Fibroblast of upper back skin (primary cell): ENCODE data around the gene PHACTR3.

Experiments
- DNase-seq: peaks from one replicate; pipeline ENCODE4 v3.0.0-alpha.2; 2013

Gene PHACTR3

GRCh38 chr20:59705651-59706399 is 101.5 kb downstream of the PHACTR3 start:
- DNase-seq: no peak

GRCh38 chr20:59706400-59706693 is 102.0 kb downstream of the PHACTR3 start:
- no peak for DNase-seq

DNA sequence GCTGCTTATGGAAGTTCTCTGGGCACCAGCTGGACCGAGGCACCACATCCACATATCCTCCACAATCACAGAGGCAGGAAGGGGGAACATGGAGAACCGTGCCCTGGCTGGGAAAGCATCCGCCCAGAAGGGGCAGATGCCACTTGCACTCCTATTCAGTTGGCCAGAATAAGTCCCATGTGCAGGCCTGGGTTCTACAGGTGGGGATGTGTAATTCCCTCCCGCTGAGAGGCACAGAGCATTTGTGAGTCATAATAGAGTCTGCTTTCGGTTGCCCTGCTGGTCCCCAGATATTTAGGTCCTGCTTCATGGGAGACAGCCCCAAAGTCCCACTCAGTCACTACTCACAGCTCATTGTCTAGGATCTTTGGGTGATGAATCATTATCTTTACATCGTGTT is 104.0 kb downstream of the PHACTR3 start:
- DNase-seq: no peak

GRCh38 chr20:59709636-59710035 is 105.3 kb downstream of the PHACTR3 start:
- DNase-seq: no peak

- no peak for DNase-seq
Observed at GRCh38 chr20:59718071-59718470, 113.7 kb downstream of the PHACTR3 start.

- DNase-seq: no peak
Observed at GRCh38 chr20:59718751-59719150, 114.4 kb downstream of the PHACTR3 start.

- no peak for DNase-seq
Observed at GRCh38 chr20:59720013-59720412, 115.7 kb downstream of the PHACTR3 start.

- DNase-seq: no peak
Observed at GRCh38 chr20:59721386-59721785, 117.0 kb downstream of the PHACTR3 start.

DNA sequence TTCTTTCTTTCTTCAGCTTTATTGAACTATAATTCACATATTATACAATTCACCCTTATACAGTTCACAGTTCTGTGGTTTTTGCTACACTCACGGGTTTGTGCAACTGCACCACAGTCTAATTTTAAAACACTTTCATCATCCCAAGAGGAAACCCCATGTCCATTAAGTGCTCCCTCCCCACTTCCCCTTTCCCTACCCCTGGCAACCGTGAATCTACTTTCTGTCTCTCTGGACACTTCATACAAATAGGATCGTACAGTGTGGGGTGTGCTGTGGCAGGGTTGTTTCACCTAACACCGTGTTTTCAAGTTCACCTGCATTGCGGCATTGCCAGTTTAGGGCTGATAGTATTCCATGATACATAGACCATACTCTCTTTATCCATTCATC is 118.8 kb downstream of the PHACTR3 start:
- peak; percentile 28 for DNase-seq

GRCh38 chr20:59723607-59724456 is 119.5 kb downstream of the PHACTR3 start:
- peak; percentile 79 for DNase-seq

GRCh38 chr20:59724457-59725366 is 120.4 kb downstream of the PHACTR3 start:
- DNase-seq: no peak

DNA sequence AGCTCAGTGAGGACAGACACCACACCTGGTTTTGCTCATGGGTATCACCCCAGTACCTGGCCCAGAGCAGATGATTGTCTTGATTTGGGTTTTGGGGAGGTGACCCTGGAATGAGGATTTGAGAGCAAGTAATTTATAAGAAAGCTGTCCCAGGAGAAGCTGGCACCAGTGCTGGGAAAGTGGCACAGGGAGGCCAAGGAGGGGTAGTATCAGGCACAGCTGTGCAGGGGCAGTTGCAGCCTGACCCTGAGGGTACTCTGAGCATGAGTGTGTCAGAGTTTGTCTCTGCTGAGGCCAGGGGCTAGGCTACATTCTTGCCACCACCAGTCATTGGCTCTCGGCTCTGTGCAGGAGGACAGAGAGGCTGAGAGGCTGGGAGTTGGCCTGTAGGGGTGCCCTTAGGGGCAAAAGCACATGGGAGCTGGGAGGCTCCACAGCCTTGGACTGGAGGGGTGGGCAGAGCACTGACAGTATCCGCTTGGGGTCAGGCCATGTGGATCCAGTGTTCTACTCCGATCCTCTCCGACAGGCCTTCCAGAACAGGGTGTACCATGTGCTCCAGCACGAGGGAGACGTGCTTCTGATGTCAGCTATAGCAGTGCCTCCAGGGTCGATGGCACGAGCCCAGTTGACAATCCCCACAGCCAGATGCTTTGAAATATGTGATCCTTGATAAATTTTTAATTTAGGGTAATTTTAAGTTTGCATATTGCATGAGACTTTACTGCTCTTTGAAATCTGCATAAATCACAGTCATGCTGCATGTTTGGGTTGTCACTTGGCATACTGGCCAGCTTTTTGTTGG is 121.3 kb downstream of the PHACTR3 start:
- DNase-seq: no peak

DNA sequence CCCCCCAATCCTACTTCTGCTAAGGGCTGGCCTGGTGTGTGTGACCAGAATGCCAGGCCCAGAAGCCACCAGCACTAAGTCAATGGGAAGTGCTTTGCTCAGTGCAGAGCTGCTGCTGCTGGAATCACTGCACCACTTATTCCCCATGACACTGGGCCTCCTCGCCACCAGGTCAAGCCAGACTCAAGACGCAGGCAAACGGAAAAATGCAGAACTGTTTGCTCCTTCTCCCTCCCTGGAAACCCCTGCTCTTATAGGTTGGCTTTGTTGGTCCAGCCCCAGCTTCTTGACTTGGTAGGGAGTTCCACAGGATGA is 121.9 kb downstream of the PHACTR3 start:
- DNase-seq: no peak

- no peak for DNase-seq
Observed at GRCh38 chr20:59728722-59729430, 124.5 kb downstream of the PHACTR3 start.

- DNase-seq: no peak
Observed at GRCh38 chr20:59729506-59729905, 125.2 kb downstream of the PHACTR3 start.

- no peak for DNase-seq
Observed at GRCh38 chr20:59730722-59731121, 126.4 kb downstream of the PHACTR3 start.

GRCh38 chr20:59731376-59731775 is 127.0 kb downstream of the PHACTR3 start:
- no peak for DNase-seq

DNA sequence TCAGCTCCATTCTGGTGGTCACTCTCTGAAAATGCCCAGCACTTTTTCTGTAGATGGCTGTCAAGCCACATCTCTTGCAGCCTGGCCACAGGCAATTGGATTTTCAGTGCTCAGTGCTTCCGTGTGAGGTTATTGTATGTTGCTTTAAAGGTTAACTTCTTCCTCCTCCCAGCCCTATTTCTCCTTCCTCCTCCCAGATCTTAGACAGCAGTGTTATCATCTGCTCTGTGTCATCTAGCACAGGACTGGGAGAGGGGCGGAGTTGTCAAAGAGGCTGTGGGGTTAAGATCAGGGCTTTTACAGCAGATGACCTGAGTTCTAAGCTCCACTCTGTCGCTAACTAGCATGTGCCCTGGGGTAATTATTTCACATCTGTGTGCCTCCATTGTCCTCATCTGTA is 129.0 kb downstream of the PHACTR3 start:
- DNase-seq: no peak

- no peak for DNase-seq
Observed at GRCh38 chr20:59735486-59735885, 131.1 kb downstream of the PHACTR3 start.

- DNase-seq: no peak
Observed at GRCh38 chr20:59735917-59736316, 131.6 kb downstream of the PHACTR3 start.

- DNase-seq: no peak
Observed at GRCh38 chr20:59736366-59736765, 132.0 kb downstream of the PHACTR3 start.

DNA sequence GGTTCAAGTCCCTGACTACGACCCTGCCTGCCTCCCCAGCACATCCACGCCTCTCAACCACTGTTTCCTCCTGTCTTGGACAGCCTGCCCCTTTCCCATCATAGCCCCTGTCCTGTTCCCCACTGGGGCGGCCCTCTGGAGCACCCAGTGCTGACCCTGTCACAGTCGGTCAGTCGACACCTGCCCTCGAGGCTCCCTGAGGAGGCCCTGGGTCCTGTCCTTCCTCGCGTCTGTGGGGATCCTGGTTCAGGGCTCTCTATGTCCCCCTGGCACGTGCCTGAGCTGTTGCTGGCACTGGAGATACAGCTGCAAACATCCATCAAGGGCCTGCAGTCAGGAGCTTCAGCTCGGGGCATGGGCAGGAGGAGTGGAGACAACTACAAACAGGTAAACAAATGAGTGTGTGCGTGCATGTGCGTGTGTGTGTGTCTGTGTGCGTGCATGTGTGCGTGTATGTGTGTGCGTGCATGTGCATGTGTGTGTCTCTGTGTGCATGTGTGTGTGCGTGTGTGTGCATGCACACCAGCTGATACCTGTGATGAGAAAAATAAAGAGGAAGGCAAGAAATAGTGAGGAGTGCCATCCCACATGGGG is 132.8 kb downstream of the PHACTR3 start:
- no peak for DNase-seq
